ENCODE results near the gene NEUROG1.
"Not testable (repeated sequence)": the region's sequence is repeated elsewhere in the genome, so short reads cannot be mapped to it uniquely, and the experiment has no call there.

GRCh38 chr5:135495531-135495930 is 40.2 kb downstream of the NEUROG1 start:
- TF ChIP-seq POLR2A, CTCF (IDR thresholded peaks at IDR 0.05): not testable (repeated sequence)

Data from thyroid gland (tissue), 4 donors.